ACC112 (cell line): ENCODE results near the gene PPP2R5B.

Experiments used
- H2AFZ ChIP-seq: fragments of 200-600 bp; sonication (generic); one replicate; pipeline ENCODE4 v1.6.0; 2017; ENCODE audit warnings: antibody characterized with exemption, low read length; ENCODE audit not compliant: unreplicated experiment
- H3K27ac ChIP-seq: fragments of 200-600 bp; sonication (generic); 2 replicates; pipeline ENCODE4 v1.5.1; 2014; ENCODE audit warnings: low read depth, mild to moderate bottlenecking, antibody characterized with exemption, low read length, moderate library complexity
- H3K27me3 ChIP-seq: fragments of 200-600 bp; sonication (generic); 2 replicates; pipeline ENCODE4 v1.6.1; 2014; ENCODE audit warnings: mild to moderate bottlenecking, antibody characterized with exemption, low read length, moderate library complexity, mixed read lengths; ENCODE audit not compliant: insufficient read depth
- H3K36me3 ChIP-seq: fragments of 200-600 bp; sonication (generic); 2 replicates; pipeline ENCODE4 v1.6.1; 2016; ENCODE audit warnings: mild to moderate bottlenecking, antibody characterized with exemption, low read length, moderate library complexity, mixed read lengths; ENCODE audit not compliant: insufficient read depth
- H3K4me1 ChIP-seq: fragments of 200-600 bp; sonication (generic); one replicate; pipeline ENCODE4 v1.6.1; 2016; ENCODE audit warnings: low read length, mixed read lengths; ENCODE audit not compliant: insufficient read depth, unreplicated experiment, control insufficient read depth
- H3K4me3 ChIP-seq: fragments of 200-600 bp; sonication (generic); 2 replicates; pipeline ENCODE4 v1.5.1; 2014; ENCODE audit warnings: mild to moderate bottlenecking, low read depth, low read length
- H3K79me2 ChIP-seq: fragments of 200-600 bp; sonication (generic); one replicate; pipeline ENCODE4 v1.6.0; 2016; ENCODE audit warnings: low read length; ENCODE audit not compliant: control insufficient read depth, unreplicated experiment, insufficient read depth

The PPP2R5B gene

GRCh38 chr11:64880240-64881001 is 44.1 kb upstream of the PPP2R5B start:
- Histone ChIP-seq H3K4me3 (peak overlapping the region; percentile 32; the same call in 1 of the 2 replicates), H2AFZ (peak overlapping the region; percentile 90), H3K36me3 (no peaks in the 10 kb centered on the region), H3K27ac (peak overlapping the region; percentile 59), H3K4me1 (peaks cover 32% of the 10 kb centered on the region), H3K27me3 (no peaks in the 10 kb centered on the region), H3K79me2 (peaks cover 29% of the 10 kb centered on the region)

- Histone ChIP-seq H3K4me1 (peaks cover 31% of the 10 kb centered on the region), H3K27ac (no peak overlapping the region), H3K36me3 (no peaks in the 10 kb centered on the region), H3K27me3 (no peaks in the 10 kb centered on the region), H3K79me2 (peaks cover 19% of the 10 kb centered on the region), H2AFZ (no peak overlapping the region), H3K4me3 (no peak overlapping the region)
Measured at GRCh38 chr11:64881476-64881875, 43.0 kb upstream of the PPP2R5B start.

GRCh38 chr11:64882243-64882642 is 42.2 kb upstream of the PPP2R5B start:
- no peak overlapping the region for H2AFZ ChIP-seq
- peaks cover 29% of the 10 kb centered on the region for H3K4me1 ChIP-seq
- H3K27ac ChIP-seq: no peak overlapping the region

GRCh38 chr11:64883575-64883974 is 40.9 kb upstream of the PPP2R5B start:
- Histone ChIP-seq H3K27ac (no peak overlapping the region), H3K79me2 (no peaks in the 10 kb centered on the region), H3K27me3 (no peaks in the 10 kb centered on the region), H3K4me3 (no peak overlapping the region), H2AFZ (no peak overlapping the region), H3K36me3 (no peaks in the 10 kb centered on the region), H3K4me1 (peaks cover 39% of the 10 kb centered on the region)

More at GRCh38 chr11:64882243-64882642, 42.2 kb upstream of the PPP2R5B start:
- Histone ChIP-seq H3K27me3 (no peaks in the 10 kb centered on the region), H3K79me2 (peaks cover 11% of the 10 kb centered on the region), H3K36me3 (no peaks in the 10 kb centered on the region), H3K4me3 (no peak overlapping the region)

GRCh38 chr11:64884019-64884418 is 40.5 kb upstream of the PPP2R5B start:
- no peak overlapping the region for H3K27ac ChIP-seq

GRCh38 chr11:64885367-64886286 is 38.9 kb upstream of the PPP2R5B start:
- no peaks in the 10 kb centered on the region for H3K79me2 ChIP-seq
- H2AFZ ChIP-seq: peak overlapping the region; percentile 33
- H3K36me3 ChIP-seq: no peaks in the 10 kb centered on the region
- H3K4me3 ChIP-seq: peak overlapping the region; percentile 21; the same call in 1 of the 2 replicates
- no peaks in the 10 kb centered on the region for H3K27me3 ChIP-seq
- H3K27ac ChIP-seq: peak overlapping the region; percentile 91
- H3K4me1 ChIP-seq: peaks cover 29% of the 10 kb centered on the region

More at GRCh38 chr11:64884019-64884418, 40.5 kb upstream of the PPP2R5B start:
- no peak overlapping the region for H3K4me3 ChIP-seq
- no peak overlapping the region for H2AFZ ChIP-seq
- H3K4me1 ChIP-seq: peaks cover 42% of the 10 kb centered on the region
- no peaks in the 10 kb centered on the region for H3K27me3 ChIP-seq
- no peaks in the 10 kb centered on the region for H3K79me2 ChIP-seq
- H3K36me3 ChIP-seq: no peaks in the 10 kb centered on the region

- no peaks in the 10 kb centered on the region for H3K79me2 ChIP-seq
- H3K27me3 ChIP-seq: no peaks in the 10 kb centered on the region
- no peak overlapping the region for H3K27ac ChIP-seq
- peaks cover 28% of the 10 kb centered on the region for H3K4me1 ChIP-seq
- no peak overlapping the region for H3K4me3 ChIP-seq
- H3K36me3 ChIP-seq: no peaks in the 10 kb centered on the region
- H2AFZ ChIP-seq: peak overlapping the region; percentile 89
Measured at GRCh38 chr11:64887234-64887756, 37.2 kb upstream of the PPP2R5B start.

- peak overlapping the region; percentile 89 for H2AFZ ChIP-seq
- H3K4me1 ChIP-seq: peaks cover 28% of the 10 kb centered on the region
- H3K79me2 ChIP-seq: no peaks in the 10 kb centered on the region
- no peaks in the 10 kb centered on the region for H3K27me3 ChIP-seq
- peak overlapping the region; percentile 39; the same call in 1 of the 2 replicates for H3K4me3 ChIP-seq
- no peak overlapping the region for H3K27ac ChIP-seq
- no peaks in the 10 kb centered on the region for H3K36me3 ChIP-seq
Measured at GRCh38 chr11:64887757-64888405, 36.6 kb upstream of the PPP2R5B start.

- Histone ChIP-seq H3K79me2 (no peaks in the 10 kb centered on the region), H3K27me3 (no peaks in the 10 kb centered on the region), H3K27ac (no peak overlapping the region), H2AFZ (no peak overlapping the region), H3K4me3 (no peak overlapping the region; the same call in 1 of the 2 replicates), H3K36me3 (no peaks in the 10 kb centered on the region), H3K4me1 (peaks cover 28% of the 10 kb centered on the region)
Measured at GRCh38 chr11:64888406-64888728, 36.1 kb upstream of the PPP2R5B start.
